ENCODE measurements around the gene RGS6. TPM values are rescaled to one million over a fixed set of nuclear protein-coding genes. Genes with fewer than 3 reads are reported as not detected.

RGS6 gene
- total and polyA plus RNA-seq, 2 experiments from 2014 or later: not detected

GRCh38 chr14:72503696-72504368, 571.6 kb downstream of the RGS6 start:
- H3K4me1 ChIP-seq (ENCODE audit: insufficient read depth): no peaks in the 10 kb centered on the region
- H2AFZ ChIP-seq: no peak overlapping the region
- H3K27me3 ChIP-seq (replicated peaks; ENCODE audit: insufficient read depth): peaks cover 3% of the 10 kb centered on the region; the same call in 1 of the 2 replicates
- no peak overlapping the region for H3K27ac ChIP-seq
- H3F3A ChIP-seq (ENCODE audit: insufficient read depth): no peaks in the 10 kb centered on the region
- DNase-seq: peak; percentile 38
- no peak overlapping the region for H3K4me3 ChIP-seq
- no peaks in the 10 kb centered on the region for H4K20me1 ChIP-seq (ENCODE audit: insufficient read depth)
- H3K4me2 ChIP-seq (ENCODE audit: unreplicated experiment): no peak overlapping the region
- no peak for TF ChIP-seq EZH2 (IDR thresholded peaks at IDR 0.05; ENCODE audit: insufficient read depth, poor library complexity, severe bottlenecking)
- no peak for TF ChIP-seq EZH2phosphoT487 (IDR thresholded peaks at IDR 0.05; ENCODE audit: insufficient read depth, low read depth)
- in situ Hi-C loops (cut with MboI): no loop called here
- no peaks in the 10 kb centered on the region for H3K9me3 ChIP-seq (ENCODE audit: low read depth)
- no peaks in the 10 kb centered on the region for H3K79me2 ChIP-seq (ENCODE audit: insufficient read depth)
- H3K9me2 ChIP-seq (ENCODE audit: insufficient read depth): no peaks in the 10 kb centered on the region
- WGBS, 2 experiments (ENCODE audit: low coverage in 1 of 2, low lambda C conversion rate in 2 of 2, missing lambda C conversion rate in 2 of 2): 50 to 62% methylated on average over 2 of the region's 2 CpGs
- H3K9ac ChIP-seq: no peak overlapping the region
- no peaks in the 10 kb centered on the region for H3K36me3 ChIP-seq (ENCODE audit: low read depth)

- no peak for TF ChIP-seq EZH2 (IDR thresholded peaks at IDR 0.05; ENCODE audit: insufficient read depth, poor library complexity, severe bottlenecking)
- no peak for TF ChIP-seq EZH2phosphoT487 (IDR thresholded peaks at IDR 0.05; ENCODE audit: insufficient read depth, low read depth)
- Histone ChIP-seq H3K4me2 (ENCODE audit: unreplicated experiment) (no peak overlapping the region), H3K36me3 (ENCODE audit: low read depth) (no peaks in the 10 kb centered on the region), H4K20me1 (ENCODE audit: insufficient read depth) (no peaks in the 10 kb centered on the region), H3K27ac (no peak overlapping the region), H3K9me3 (ENCODE audit: low read depth) (no peaks in the 10 kb centered on the region), H3K4me1 (ENCODE audit: insufficient read depth) (no peaks in the 10 kb centered on the region), H3K9me2 (ENCODE audit: insufficient read depth) (no peaks in the 10 kb centered on the region), H3K4me3 (no peak overlapping the region), H3F3A (ENCODE audit: insufficient read depth) (peaks cover 9% of the 10 kb centered on the region; the same call in 1 of the 2 replicates), H3K27me3 (replicated peaks; ENCODE audit: insufficient read depth) (peaks cover 30% of the 10 kb centered on the region), H3K79me2 (ENCODE audit: insufficient read depth) (no peaks in the 10 kb centered on the region), H3K9ac (no peak overlapping the region), H2AFZ (no peak overlapping the region)
- WGBS, 2 experiments (ENCODE audit: low coverage in 1 of 2, low lambda C conversion rate in 2 of 2, missing lambda C conversion rate in 2 of 2): 63 to 64% methylated on average over 4 of the region's 4 CpGs
- DNase-seq: no peak
- in situ Hi-C loops (cut with MboI): loop anchor here (10.0 kb wide), 1 partner anchor 434 kb away; no protein-coding TSS in a partner anchor
These were observed 578.3 kb downstream of the RGS6 start for GRCh38 chr14:72510566-72510965.

- no peaks in the 10 kb centered on the region for H4K20me1 ChIP-seq (ENCODE audit: insufficient read depth)
- no peaks in the 10 kb centered on the region for H3K4me1 ChIP-seq (ENCODE audit: insufficient read depth)
- H3K9me3 ChIP-seq (ENCODE audit: low read depth): no peaks in the 10 kb centered on the region
- in situ Hi-C loops (cut with MboI): loop anchor here (10.0 kb wide), 1 partner anchor 433 kb away; no protein-coding TSS in a partner anchor
- WGBS, 2 experiments (ENCODE audit: low coverage in 1 of 2, low lambda C conversion rate in 2 of 2, missing lambda C conversion rate in 2 of 2): 64 to 76% methylated on average over 2 of the region's 2 CpGs
- no peaks in the 10 kb centered on the region for H3K36me3 ChIP-seq (ENCODE audit: low read depth)
- no peaks in the 10 kb centered on the region for H3K9me2 ChIP-seq (ENCODE audit: insufficient read depth)
- peaks cover 27% of the 10 kb centered on the region for H3K27me3 ChIP-seq (replicated peaks; ENCODE audit: insufficient read depth)
- no peak overlapping the region for H2AFZ ChIP-seq
- peaks cover 9% of the 10 kb centered on the region; the same call in 1 of the 2 replicates for H3F3A ChIP-seq (ENCODE audit: insufficient read depth)
- H3K4me2 ChIP-seq (ENCODE audit: unreplicated experiment): no peak overlapping the region
- no peak for TF ChIP-seq EZH2 (IDR thresholded peaks at IDR 0.05; ENCODE audit: insufficient read depth, poor library complexity, severe bottlenecking)
- TF ChIP-seq EZH2phosphoT487 (IDR thresholded peaks at IDR 0.05; ENCODE audit: insufficient read depth, low read depth): no peak
- no peaks in the 10 kb centered on the region for H3K79me2 ChIP-seq (ENCODE audit: insufficient read depth)
- no peak overlapping the region for H3K4me3 ChIP-seq
- DNase-seq: no peak
- no peak overlapping the region for H3K27ac ChIP-seq
- H3K9ac ChIP-seq: no peak overlapping the region
These were observed 580.1 kb downstream of the RGS6 start for GRCh38 chr14:72512281-72512680.

- Histone ChIP-seq H3K4me1 (ENCODE audit: insufficient read depth) (peaks cover 4% of the 10 kb centered on the region), H3K9me2 (ENCODE audit: insufficient read depth) (no peaks in the 10 kb centered on the region), H3K79me2 (ENCODE audit: insufficient read depth) (no peaks in the 10 kb centered on the region), H3K9me3 (ENCODE audit: low read depth) (no peaks in the 10 kb centered on the region), H3K27ac (no peak overlapping the region), H3K9ac (no peak overlapping the region), H3K36me3 (ENCODE audit: low read depth) (no peaks in the 10 kb centered on the region), H3K4me3 (no peak overlapping the region), H3F3A (ENCODE audit: insufficient read depth) (peaks cover 10% of the 10 kb centered on the region; the same call in 1 of the 2 replicates), H3K27me3 (replicated peaks; ENCODE audit: insufficient read depth) (peaks cover 27% of the 10 kb centered on the region), H2AFZ (no peak overlapping the region), H3K4me2 (ENCODE audit: unreplicated experiment) (no peak overlapping the region), H4K20me1 (ENCODE audit: insufficient read depth) (no peaks in the 10 kb centered on the region)
- TF ChIP-seq EZH2phosphoT487 (IDR thresholded peaks at IDR 0.05; ENCODE audit: insufficient read depth, low read depth): no peak
- TF ChIP-seq EZH2 (IDR thresholded peaks at IDR 0.05; ENCODE audit: insufficient read depth, poor library complexity, severe bottlenecking): no peak
- peak; percentile 50 for DNase-seq
- in situ Hi-C loops (cut with MboI): loop anchor here (10.0 kb wide), 1 partner anchor 432 kb away; no protein-coding TSS in a partner anchor
- 67 to 69% methylated on average over 5 of the region's 5 CpGs for WGBS, 2 experiments (ENCODE audit: low coverage in 1 of 2, low lambda C conversion rate in 2 of 2, missing lambda C conversion rate in 2 of 2)
These were observed 580.7 kb downstream of the RGS6 start for GRCh38 chr14:72512925-72513324.
